ENCODE data around the gene LAMA3. TPM values are rescaled to one million over a fixed set of nuclear protein-coding genes. Genes with fewer than 3 reads are reported as not detected.

The LAMA3 gene
- total RNA-seq, 1 donor from 2014 or later = 9.4 TPM

- Mint-ChIP-seq H3K9me3 (no peaks in the 10 kb centered on the region), H3K36me3 (no peaks in the 10 kb centered on the region), H3K27me3 (peaks cover 3% of the 10 kb centered on the region), H3K4me1 (ENCODE audit: unreplicated experiment) (peaks cover 16% of the 10 kb centered on the region), H3K27ac (no peak overlapping the region), H3K4me3 (no peak overlapping the region)
- TF ChIP-seq CTCF (conservative IDR thresholded peaks at IDR 0.05) = no peak
- no peak for DNase-seq (ENCODE audit: extremely low spot score, unreplicated experiment)
Observed at GRCh38 chr18:23935804-23936203, 246.6 kb downstream of the LAMA3 start.

GRCh38 chr18:23936381-23936958 lies 247.2 kb downstream of the LAMA3 start:
- no peaks in the 10 kb centered on the region for H3K9me3 Mint-ChIP-seq
- no peaks in the 10 kb centered on the region for H3K36me3 Mint-ChIP-seq
- H3K4me3 Mint-ChIP-seq = no peak overlapping the region
- DNase-seq (ENCODE audit: extremely low spot score, unreplicated experiment) = no peak
- H3K27ac Mint-ChIP-seq = no peak overlapping the region
- peaks cover 18% of the 10 kb centered on the region for H3K4me1 Mint-ChIP-seq (ENCODE audit: unreplicated experiment)
- TF ChIP-seq CTCF (conservative IDR thresholded peaks at IDR 0.05) = no peak
- peaks cover 4% of the 10 kb centered on the region for H3K27me3 Mint-ChIP-seq

GRCh38 chr18:23938043-23938756 lies 248.9 kb downstream of the LAMA3 start:
- H3K27me3 Mint-ChIP-seq = peaks cover 11% of the 10 kb centered on the region
- TF ChIP-seq CTCF (conservative IDR thresholded peaks at IDR 0.05) = no peak
- DNase-seq (ENCODE audit: extremely low spot score, unreplicated experiment) = no peak
- H3K4me3 Mint-ChIP-seq = no peak overlapping the region
- peaks cover 20% of the 10 kb centered on the region for H3K4me1 Mint-ChIP-seq (ENCODE audit: unreplicated experiment)
- H3K36me3 Mint-ChIP-seq = no peaks in the 10 kb centered on the region
- H3K27ac Mint-ChIP-seq = no peak overlapping the region
- H3K9me3 Mint-ChIP-seq = no peaks in the 10 kb centered on the region

GRCh38 chr18:23938901-23939341 lies 249.7 kb downstream of the LAMA3 start:
- H3K36me3 Mint-ChIP-seq = no peaks in the 10 kb centered on the region
- no peak for DNase-seq (ENCODE audit: extremely low spot score, unreplicated experiment)
- no peak for TF ChIP-seq CTCF (conservative IDR thresholded peaks at IDR 0.05)
- H3K27me3 Mint-ChIP-seq = peaks cover 11% of the 10 kb centered on the region
- no peaks in the 10 kb centered on the region for H3K9me3 Mint-ChIP-seq
- no peak overlapping the region for H3K4me3 Mint-ChIP-seq
- peak overlapping the region; percentile 27 for H3K27ac Mint-ChIP-seq
- peaks cover 20% of the 10 kb centered on the region for H3K4me1 Mint-ChIP-seq (ENCODE audit: unreplicated experiment)

GRCh38 chr18:23939366-23939765 lies 250.1 kb downstream of the LAMA3 start:
- TF ChIP-seq CTCF (conservative IDR thresholded peaks at IDR 0.05) = no peak
- Mint-ChIP-seq H3K27ac (peak overlapping the region; percentile 27), H3K36me3 (peaks cover 2% of the 10 kb centered on the region), H3K4me1 (ENCODE audit: unreplicated experiment) (peaks cover 24% of the 10 kb centered on the region), H3K9me3 (peaks cover 3% of the 10 kb centered on the region), H3K4me3 (no peak overlapping the region), H3K27me3 (peaks cover 11% of the 10 kb centered on the region)
- no peak for DNase-seq (ENCODE audit: extremely low spot score, unreplicated experiment)
